GM19467 (cell line): Measurements from ENCODE around the gene ARFRP1.
"Not testable (repeated sequence)": the region's sequence is repeated elsewhere in the genome, so short reads cannot be mapped to it uniquely, and the experiment has no call there.

ENCODE experiments used
- ATAC-seq: cut with Tn5 transposase; IDR thresholded peaks from one replicate; pipeline ENCODE4 v1.9.1; 2021; ENCODE audit warnings: mild to moderate bottlenecking, moderate library complexity; ENCODE audit not compliant: unreplicated experiment

The ARFRP1 gene

GRCh38 chr20:63732118-63733095, 24.6 kb upstream of the ARFRP1 start:
- no peak for ATAC-seq

GRCh38 chr20:63731410-63731809, 23.6 kb upstream of the ARFRP1 start:
- ATAC-seq: no peak

- not testable (repeated sequence) for ATAC-seq
Measured at GRCh38 chr20:63730189-63730733, 22.5 kb upstream of the ARFRP1 start.

GRCh38 chr20:63722967-63723622, 15.3 kb upstream of the ARFRP1 start:
- ATAC-seq: not testable (repeated sequence)

- ATAC-seq: no peak
Measured at GRCh38 chr20:63718996-63719395, 11.2 kb upstream of the ARFRP1 start.

- no peak for ATAC-seq
Measured at GRCh38 chr20:63714858-63715257, 7.1 kb upstream of the ARFRP1 start.

- no peak for ATAC-seq
Measured at GRCh38 chr20:63712191-63712590, 4.4 kb upstream of the ARFRP1 start.

- ATAC-seq: no peak
Measured at GRCh38 chr20:63711085-63711645, 3.4 kb upstream of the ARFRP1 start.

GRCh38 chr20:63709149-63709527, 1.4 kb upstream of the ARFRP1 start:
- no peak for ATAC-seq

- peak; percentile 5 for ATAC-seq
Measured at GRCh38 chr20:63708301-63709148, 749 bp upstream of the ARFRP1 start.

- peak; percentile 7 for ATAC-seq
Measured at GRCh38 chr20:63706852-63707557, 771 bp downstream of the ARFRP1 start.

GRCh38 chr20:63706027-63706695, 1.6 kb downstream of the ARFRP1 start:
- ATAC-seq: no peak

GRCh38 chr20:63705232-63706026, 2.3 kb downstream of the ARFRP1 start:
- no peak for ATAC-seq

GRCh38 chr20:63704749-63705117, 3.0 kb downstream of the ARFRP1 start:
- no peak for ATAC-seq

GRCh38 chr20:63703976-63704748, 3.6 kb downstream of the ARFRP1 start:
- no peak for ATAC-seq

GRCh38 chr20:63703471-63703975, 4.3 kb downstream of the ARFRP1 start:
- no peak for ATAC-seq

GRCh38 chr20:63702751-63703470, 4.9 kb downstream of the ARFRP1 start:
- no peak for ATAC-seq
